WERI-Rb-1 (cell line): ENCODE measurements around the gene PIN1.
"Not testable (repeated sequence)": the region's sequence is repeated elsewhere in the genome, so short reads cannot be mapped to it uniquely, and the experiment has no call there.

Experiments
- DNase-seq: peaks from one replicate; pipeline ENCODE4 v3.0.0-alpha.2; 2020
- H3K27ac ChIP-seq: fragments of 250-450 bp; sonication (Bioruptor Pico); 2 replicates; pipeline ENCODE4 v1.5.1; 2020; ENCODE audit warnings: mild to moderate bottlenecking, moderate library complexity
- H3K27me3 ChIP-seq: fragments of 250-450 bp; sonication (Bioruptor Pico); 2 replicates; pipeline ENCODE4 v1.5.1; 2021; ENCODE audit warnings: mild to moderate bottlenecking, low read depth, moderate library complexity; ENCODE audit not compliant: insufficient read depth, severe bottlenecking
- H3K36me3 ChIP-seq: fragments of 250-450 bp; sonication (Bioruptor Pico); 2 replicates; pipeline ENCODE4 v1.5.1; 2020; ENCODE audit warnings: mild to moderate bottlenecking, moderate library complexity
- H3K4me3 ChIP-seq: 2 replicates; pipeline ENCODE4 v1.5.1; 2011; ENCODE audit warnings: low read depth, mild to moderate bottlenecking, control low read depth, low read length
- H3K9me3 ChIP-seq: fragments of 250-450 bp; sonication (Bioruptor Pico); 2 replicates; pipeline ENCODE4 v1.5.1; 2021; ENCODE audit warnings: mild to moderate bottlenecking, moderate library complexity; ENCODE audit not compliant: severe bottlenecking
- TF ChIP-seq, protein P1 (sequence below): IDR thresholded peaks from 2 replicates; pipeline ENCODE4 v1.5.1; 2011; ENCODE audit warnings: low read depth, mild to moderate bottlenecking, control low read depth, inconsistent platforms, low read length

PIN1 gene

DNA sequence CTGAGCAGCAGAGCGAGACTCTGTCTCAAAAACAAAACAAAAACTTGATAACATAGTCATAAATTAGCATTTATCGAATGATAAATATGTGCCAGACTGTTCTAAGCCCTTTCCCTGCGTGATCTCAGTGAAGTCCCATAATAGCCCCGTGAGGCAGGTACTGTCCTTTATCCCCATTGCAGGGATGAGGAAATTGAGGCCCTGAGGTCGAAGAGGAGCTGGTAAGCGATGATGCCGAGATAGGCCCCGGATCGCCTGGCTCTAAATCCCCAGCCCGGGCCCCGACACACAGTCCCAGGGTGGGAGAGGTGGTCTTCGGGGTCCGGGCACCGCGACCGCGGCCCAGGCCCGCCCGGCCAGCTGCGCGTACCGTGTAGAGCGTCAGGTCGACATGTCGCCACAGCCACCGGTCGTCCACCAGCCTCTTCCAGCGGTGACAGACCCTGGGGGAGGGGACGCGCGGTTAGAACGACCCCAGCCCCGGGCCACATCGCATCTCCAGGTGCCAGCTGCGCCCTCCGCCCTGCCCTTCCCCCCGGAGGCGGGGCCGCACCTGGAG lies 16.9 kb upstream of the PIN1 start:
- H3K27me3 ChIP-seq = no peaks in the 10 kb centered on the region
- no peaks in the 10 kb centered on the region for H3K9me3 ChIP-seq
- peak overlapping the region; percentile 93 for H3K27ac ChIP-seq
- no peak for DNase-seq
- TF ChIP-seq, protein P1, sequence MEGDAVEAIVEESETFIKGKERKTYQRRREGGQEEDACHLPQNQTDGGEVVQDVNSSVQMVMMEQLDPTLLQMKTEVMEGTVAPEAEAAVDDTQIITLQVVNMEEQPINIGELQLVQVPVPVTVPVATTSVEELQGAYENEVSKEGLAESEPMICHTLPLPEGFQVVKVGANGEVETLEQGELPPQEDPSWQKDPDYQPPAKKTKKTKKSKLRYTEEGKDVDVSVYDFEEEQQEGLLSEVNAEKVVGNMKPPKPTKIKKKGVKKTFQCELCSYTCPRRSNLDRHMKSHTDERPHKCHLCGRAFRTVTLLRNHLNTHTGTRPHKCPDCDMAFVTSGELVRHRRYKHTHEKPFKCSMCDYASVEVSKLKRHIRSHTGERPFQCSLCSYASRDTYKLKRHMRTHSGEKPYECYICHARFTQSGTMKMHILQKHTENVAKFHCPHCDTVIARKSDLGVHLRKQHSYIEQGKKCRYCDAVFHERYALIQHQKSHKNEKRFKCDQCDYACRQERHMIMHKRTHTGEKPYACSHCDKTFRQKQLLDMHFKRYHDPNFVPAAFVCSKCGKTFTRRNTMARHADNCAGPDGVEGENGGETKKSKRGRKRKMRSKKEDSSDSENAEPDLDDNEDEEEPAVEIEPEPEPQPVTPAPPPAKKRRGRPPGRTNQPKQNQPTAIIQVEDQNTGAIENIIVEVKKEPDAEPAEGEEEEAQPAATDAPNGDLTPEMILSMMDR = no peak
- peaks cover 34% of the 10 kb centered on the region for H3K36me3 ChIP-seq
- H3K4me3 ChIP-seq = peak overlapping the region; percentile 91

DNA sequence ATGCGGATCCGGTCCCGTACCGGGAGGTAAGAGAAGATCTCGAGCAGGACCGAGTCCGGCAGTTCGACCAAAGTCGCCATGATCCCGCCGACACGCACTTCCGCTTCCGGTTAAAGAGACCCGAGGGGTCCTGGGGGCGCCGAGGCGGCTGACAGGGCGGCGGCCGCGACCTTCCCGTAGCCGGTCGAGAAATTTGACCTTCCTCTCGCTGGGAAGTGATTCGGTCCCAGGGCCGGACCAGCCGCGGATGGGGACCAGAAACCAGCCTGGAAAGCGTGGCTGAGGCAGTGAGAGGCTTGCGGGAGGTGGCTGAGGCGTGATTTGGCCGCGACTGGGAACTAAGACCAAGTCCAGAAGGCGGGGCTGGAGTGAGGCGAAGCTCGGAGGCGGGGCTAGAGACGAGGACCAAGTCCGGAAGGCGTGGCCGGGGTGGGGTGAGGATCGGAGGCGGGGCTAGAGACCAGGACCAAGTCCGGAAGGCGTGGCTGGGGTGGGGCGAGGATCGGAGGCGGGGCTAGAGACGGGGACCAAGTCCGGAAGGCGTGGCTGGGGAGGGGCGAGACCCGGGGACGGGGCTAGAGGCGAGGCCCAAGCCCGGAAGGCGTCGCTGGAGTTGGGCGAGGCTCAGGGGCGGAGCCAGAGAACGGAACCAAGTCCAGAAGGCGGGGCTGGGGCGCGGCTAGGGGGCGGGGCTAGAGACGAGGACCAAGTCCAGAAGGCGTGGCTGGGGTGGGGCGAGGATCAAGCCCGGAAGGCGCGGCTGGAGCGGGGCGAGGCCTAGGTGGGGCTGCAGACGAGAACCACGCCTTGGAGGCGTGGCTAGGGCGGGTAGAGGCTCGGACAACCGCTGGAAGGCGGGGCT lies 16.2 kb upstream of the PIN1 start, which contains the start of gene FBXL12:
FBXL12 (minus strand) TSS at position 346 of the 862 bp plus-strand sequence; CDS start at position 80, 266 bp downstream.
- H3K9me3 ChIP-seq = no peaks in the 10 kb centered on the region
- H3K4me3 ChIP-seq = peak within 1 kb of the TSS; percentile 91
- H3K36me3 ChIP-seq = peaks cover 29% of the 10 kb centered on the region
- H3K27ac ChIP-seq = peak within 1 kb of the TSS; percentile 93
- H3K27me3 ChIP-seq = no peaks in the 10 kb centered on the region
- DNase-seq = peak; percentile 100
- TF ChIP-seq, protein P1 = no peak

DNA sequence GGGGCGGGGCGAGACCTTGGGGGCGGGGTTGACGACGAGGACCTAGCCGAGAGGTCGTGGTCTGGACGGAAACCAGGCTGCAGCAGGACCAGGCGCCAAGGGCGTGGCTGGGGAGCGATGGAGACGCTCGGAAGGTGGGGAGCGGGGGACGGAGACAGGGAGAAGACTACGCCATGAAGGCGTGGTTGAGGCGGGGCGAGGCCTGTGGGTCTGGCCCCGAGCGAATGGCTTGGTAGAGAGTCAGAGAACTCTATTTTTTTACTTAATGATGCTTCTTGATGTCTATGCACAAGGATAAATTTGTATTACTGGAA lies 15.6 kb upstream of the PIN1 start:
- TF ChIP-seq, protein P1 = no peak

DNA sequence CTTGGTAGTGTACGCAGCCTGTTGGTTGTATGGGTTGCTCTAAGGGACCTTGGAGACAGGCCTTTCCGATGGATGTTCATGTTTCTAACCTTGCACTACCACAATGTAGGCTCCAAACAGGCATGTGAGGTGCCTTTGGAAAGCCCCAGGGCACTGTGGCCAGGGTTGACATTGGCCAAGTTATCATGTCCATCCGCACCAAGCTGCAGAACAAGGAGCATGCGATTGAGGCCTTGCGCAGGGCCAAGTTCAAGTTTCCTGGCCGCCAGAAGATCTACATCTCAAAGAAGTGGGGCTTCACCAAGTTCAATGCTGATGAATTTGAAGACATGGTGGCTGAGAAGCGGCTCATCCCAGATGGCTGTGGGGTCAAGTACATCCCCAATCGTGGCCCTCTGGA lies 15.1 kb upstream of the PIN1 start:
- H3K4me3 ChIP-seq = peak overlapping the region; percentile 11; the same call in 1 of the 2 replicates
- peak overlapping the region; percentile 39 for H3K27ac ChIP-seq
- H3K9me3 ChIP-seq, H3K27me3 ChIP-seq, DNase-seq: not testable (repeated sequence)
- H3K36me3 ChIP-seq = peaks cover 26% of the 10 kb centered on the region

More for the DNA sequence above, 15.6 kb upstream of the PIN1 start:
- Histone ChIP-seq H3K4me3 (peak overlapping the region; percentile 11), H3K36me3 (peaks cover 26% of the 10 kb centered on the region), H3K9me3 (no peaks in the 10 kb centered on the region), H3K27ac (peak overlapping the region; percentile 39), H3K27me3 (no peaks in the 10 kb centered on the region)
- no peak for DNase-seq

DNA sequence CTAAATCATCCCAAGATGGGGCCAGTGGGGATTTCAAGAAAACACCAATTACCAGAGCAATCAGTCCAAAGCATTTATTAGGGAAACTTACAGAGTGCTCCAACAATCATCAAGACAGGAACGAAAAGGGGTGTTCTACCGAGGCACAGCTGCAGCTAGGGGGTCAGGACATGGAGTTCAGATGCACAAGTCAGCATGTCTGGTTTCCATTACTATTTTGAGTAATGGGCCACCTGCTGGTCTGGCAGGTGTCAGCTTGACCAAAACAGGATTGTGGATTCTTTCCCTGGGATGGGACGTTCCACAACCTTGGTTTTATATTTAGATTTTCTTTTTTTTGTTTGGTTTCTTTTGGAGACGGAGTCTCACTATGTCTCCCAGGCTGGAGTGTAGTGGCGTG lies 11.3 kb upstream of the PIN1 start:
- peaks cover 9% of the 10 kb centered on the region; the same call in 1 of the 2 replicates for H3K36me3 ChIP-seq
- H3K27ac ChIP-seq = no peak overlapping the region
- H3K27me3 ChIP-seq = no peaks in the 10 kb centered on the region
- DNase-seq = no peak
- H3K4me3 ChIP-seq = no peak overlapping the region
- TF ChIP-seq, protein P1 = no peak
- H3K9me3 ChIP-seq = no peaks in the 10 kb centered on the region

DNA sequence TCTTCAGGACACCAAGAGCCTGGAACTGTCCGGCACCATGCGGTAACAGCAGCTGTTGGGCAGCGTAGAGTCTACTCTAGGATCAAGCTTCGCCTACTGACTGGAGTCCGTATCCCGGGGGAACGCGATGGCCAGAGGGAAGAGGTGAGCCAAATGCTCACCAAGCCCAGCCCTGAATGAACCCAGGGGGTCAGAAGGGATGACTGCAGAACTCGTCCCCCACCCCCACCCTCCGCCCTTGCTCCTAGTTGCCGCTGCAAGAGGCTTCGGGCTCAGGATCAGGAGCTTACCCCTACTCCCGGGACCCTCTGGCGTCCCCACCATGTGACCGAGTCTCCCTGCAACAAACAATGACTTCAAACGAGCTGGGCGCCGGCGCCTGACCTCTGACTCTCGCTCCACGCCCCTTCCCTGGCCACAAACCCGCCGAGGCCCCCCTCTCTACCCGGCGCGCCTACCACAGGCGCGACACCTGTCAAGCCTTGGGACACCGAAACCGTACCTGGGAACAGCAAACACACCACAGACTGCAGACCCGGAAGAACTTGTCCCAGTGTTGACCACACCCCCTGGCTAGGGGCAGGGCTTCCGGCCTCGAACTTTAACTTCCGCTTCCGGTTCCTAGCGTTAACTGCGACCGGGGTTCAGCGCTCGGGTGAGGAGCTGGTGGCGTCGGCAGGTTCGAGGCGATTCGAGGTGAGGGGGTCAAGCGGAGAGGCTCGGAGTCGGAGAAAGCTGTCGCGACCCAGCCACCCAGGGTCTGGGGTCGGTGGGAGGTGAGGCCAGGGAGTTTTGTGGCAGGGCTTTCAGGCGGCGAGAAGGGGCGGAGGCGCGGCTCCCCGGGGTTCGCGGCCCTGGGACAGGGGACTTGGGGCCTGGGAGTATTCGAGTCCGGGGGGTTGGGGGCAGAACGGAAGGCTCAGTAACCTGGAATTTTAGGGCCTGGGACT lies 7.6 kb upstream of the PIN1 start, which contains the start of gene UBL5:
UBL5 (plus strand) TSS at position 630 of the 950 bp plus-strand sequence. CDS start 420 bp downstream, outside the sequence.
- no peaks in the 10 kb centered on the region for H3K9me3 ChIP-seq
- peaks cover 26% of the 10 kb centered on the region for H3K36me3 ChIP-seq
- TF ChIP-seq, protein P1 = no peak
- H3K27me3 ChIP-seq = no peaks in the 10 kb centered on the region
- peak within 1 kb of the TSS; percentile 77 for H3K27ac ChIP-seq
- peak; percentile 90 for DNase-seq
- peak within 1 kb of the TSS; percentile 86 for H3K4me3 ChIP-seq
